Fibroblast of pulmonary artery (primary cell): Measurements from ENCODE around the gene TMOD1.

ENCODE experiments used
- DNase-seq: peaks from one replicate; pipeline ENCODE4 v3.0.0-alpha.2; 2010; ENCODE audit warnings: low read depth
- H3K4me3 ChIP-seq: replicated peaks from 2 replicates; pipeline ENCODE4 v1.5.1; 2011; ENCODE audit warnings: low read depth, mild to moderate bottlenecking, control low read depth, low read length, moderate library complexity
- TF ChIP-seq, protein P1 (sequence below): IDR thresholded peaks from 2 replicates; pipeline ENCODE4 v1.5.1; 2011; ENCODE audit warnings: mild to moderate bottlenecking, control low read depth, low read length, inconsistent platforms; ENCODE audit errors: missing control alignments

The TMOD1 gene

DNA sequence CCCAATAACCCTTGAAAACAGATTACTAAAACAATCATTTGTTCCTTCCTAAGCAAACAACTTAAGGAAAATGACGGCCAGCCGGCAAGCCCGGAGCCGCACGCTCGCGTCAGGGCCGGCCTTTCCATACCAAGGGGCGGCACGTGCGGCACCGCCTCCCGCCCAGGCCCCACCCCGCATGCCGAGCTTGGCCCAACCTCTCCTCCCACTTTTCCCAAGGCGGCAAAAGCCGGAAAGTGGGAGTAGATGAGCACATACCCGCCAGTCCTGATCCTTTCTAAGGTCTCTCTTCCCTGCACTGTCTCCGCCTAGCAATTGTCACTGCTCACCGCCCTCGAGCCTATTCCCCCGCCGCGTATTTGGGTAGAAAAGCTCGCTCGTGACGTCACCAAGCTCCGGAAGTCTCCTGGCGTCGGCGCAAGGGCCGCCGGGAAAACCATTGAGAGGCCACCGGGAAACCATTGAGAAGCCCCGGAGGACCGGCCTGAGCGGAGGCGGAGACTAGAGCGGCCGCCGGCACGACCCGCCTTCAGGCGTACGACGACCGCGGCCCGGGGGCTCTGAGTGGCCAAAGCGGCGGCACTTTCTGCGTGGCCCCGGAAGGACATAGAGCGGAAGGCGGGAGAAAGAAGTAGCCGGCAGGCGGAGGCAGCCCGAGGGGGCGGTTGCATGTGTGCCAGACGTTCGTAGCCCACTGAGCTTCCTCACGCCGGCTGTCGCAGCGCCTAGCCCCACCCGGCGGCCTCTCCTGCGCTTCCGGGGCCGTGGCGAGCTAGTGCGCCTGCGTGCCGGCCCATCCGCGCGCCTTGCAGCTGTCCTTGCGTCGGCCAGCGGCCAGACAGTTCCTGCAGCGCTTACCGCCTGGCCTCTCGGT, 131.8 kb downstream of the TMOD1 start, which contains the start of the genes NCBP1 and TSTD2:
NCBP1 (plus strand) TSS at position 837 of the 874 bp plus-strand sequence. CDS start 61 bp downstream, outside the sequence.
TSTD2 (minus strand) TSS at position 384 of the 874 bp plus-strand sequence. CDS start 5,806 bp downstream, outside the sequence.
- peak; percentile 98 for DNase-seq
- H3K4me3 ChIP-seq: peak within 1 kb of the TSS; percentile 83
- TF ChIP-seq, protein P1, sequence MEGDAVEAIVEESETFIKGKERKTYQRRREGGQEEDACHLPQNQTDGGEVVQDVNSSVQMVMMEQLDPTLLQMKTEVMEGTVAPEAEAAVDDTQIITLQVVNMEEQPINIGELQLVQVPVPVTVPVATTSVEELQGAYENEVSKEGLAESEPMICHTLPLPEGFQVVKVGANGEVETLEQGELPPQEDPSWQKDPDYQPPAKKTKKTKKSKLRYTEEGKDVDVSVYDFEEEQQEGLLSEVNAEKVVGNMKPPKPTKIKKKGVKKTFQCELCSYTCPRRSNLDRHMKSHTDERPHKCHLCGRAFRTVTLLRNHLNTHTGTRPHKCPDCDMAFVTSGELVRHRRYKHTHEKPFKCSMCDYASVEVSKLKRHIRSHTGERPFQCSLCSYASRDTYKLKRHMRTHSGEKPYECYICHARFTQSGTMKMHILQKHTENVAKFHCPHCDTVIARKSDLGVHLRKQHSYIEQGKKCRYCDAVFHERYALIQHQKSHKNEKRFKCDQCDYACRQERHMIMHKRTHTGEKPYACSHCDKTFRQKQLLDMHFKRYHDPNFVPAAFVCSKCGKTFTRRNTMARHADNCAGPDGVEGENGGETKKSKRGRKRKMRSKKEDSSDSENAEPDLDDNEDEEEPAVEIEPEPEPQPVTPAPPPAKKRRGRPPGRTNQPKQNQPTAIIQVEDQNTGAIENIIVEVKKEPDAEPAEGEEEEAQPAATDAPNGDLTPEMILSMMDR: no peak

DNA sequence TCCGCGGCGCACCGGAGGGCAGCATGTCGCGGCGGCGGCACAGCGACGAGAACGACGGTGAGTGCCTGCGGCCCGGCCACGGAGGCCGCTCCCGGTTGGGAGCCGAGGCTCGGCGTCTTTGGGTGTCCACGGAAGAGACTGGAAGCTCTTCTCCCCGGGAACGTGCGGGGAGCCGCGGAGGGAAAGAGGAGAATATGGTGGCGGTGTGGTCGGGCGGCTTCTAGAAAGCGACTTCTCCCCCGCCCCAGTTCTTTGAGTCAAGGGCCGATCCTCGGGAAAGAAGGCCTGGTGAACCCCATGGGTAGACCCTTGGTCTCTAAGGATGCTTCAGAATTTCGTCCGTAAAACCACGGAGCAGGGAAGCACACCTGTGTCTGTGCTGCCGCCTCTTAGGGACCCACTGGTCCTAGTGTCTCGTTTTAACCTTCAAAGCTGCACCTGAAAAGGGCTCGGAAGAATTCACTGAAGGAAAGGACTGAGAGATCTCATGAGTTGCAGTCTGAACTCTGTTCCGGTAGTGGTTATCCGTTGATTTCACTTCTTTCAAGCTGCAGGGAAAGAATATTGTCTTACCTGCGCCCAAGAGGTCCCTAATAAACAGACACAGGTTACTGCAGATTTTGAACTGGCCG, 132.5 kb downstream of the TMOD1 start:
- no peak for DNase-seq
- TF ChIP-seq, protein P1: no peak
- peak overlapping the region; percentile 83 for H3K4me3 ChIP-seq

DNA sequence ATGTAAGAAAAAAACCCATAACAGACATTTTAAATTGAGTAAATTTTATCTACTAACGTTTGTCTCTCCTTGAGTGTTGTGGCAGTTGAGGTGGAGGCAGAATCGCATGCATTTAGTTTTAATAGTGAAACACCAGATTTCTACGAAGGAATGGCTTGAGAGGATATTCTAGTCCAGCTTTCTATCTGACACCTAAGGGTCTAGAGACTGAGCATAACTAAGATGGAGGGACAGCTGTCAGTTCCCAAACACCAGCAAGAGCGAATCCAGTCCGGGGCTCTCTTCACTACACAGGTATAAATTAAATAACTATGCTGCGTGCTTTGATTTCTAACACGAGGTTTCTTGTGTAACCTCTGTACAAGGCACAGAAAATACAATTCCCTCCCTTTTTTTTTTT, 133.6 kb downstream of the TMOD1 start:
- peak overlapping the region; percentile 83 for H3K4me3 ChIP-seq
- TF ChIP-seq, protein P1: no peak
- no peak for DNase-seq

DNA sequence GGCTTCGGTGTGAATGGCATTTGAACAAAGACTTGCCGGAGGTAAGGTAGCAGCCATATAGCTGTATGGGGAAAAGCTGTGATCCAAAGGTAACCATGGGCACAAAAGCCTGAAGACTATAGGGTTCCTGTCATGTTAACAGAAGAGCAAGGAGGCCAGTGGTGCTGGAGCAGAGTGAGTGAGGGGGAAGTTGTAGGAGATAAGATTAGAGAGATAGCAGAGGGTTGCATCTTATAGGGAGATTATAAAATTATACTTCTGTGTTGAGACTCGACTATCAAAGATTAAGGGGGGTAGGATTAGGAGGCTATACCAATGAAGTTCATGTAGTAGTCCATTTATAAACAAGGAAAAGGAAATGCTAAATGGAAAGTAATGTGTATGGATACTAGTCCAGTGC, 135.4 kb downstream of the TMOD1 start:
- TF ChIP-seq, protein P1: no peak
- no peak for DNase-seq
- no peak overlapping the region for H3K4me3 ChIP-seq

DNA sequence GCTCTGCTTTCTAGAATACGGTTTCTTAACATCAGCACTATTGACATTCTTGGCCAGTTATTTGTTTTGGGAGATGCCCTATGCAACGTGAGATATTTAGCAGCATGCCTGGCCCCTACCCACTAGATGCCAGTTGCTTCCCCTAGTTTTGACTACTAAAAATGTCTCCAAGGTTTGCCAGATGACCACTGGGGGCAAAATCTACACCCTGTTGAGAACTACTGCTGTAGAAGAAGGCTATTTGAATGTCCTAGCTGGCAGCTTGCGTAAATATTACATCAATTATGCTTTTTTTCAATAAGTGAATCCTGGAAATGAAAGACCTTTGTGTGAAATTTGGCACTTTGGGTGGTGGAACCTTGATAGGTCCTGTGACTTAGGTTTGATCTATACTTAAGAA, 137.2 kb downstream of the TMOD1 start:
- TF ChIP-seq, protein P1: no peak
- no peak for DNase-seq
- H3K4me3 ChIP-seq: no peak overlapping the region

DNA sequence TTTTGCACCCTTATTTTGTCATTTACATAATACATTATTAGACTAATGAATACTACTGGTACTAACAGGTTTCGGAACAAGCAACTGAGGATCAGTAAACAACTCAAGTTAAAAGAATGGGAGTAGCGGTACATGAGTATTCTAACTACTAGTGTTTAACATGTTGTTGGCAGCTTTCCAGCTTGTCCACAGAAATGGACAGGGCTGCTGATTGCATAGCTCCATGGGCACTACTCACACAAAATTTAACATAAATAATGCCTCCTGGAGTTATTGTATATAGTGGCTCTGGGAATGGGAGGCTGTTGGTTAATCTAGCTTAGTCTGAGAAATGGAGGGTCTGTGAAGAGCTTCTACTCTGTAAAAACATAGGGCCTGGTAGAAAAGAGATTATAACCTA, 138.9 kb downstream of the TMOD1 start:
- H3K4me3 ChIP-seq: no peak overlapping the region
- TF ChIP-seq, protein P1: no peak
- DNase-seq: peak; percentile 21
